Testis (tissue), 2 donors: ENCODE data around the gene TNS3.

Source experiments
- CTCF ChIP-seq, 3 experiments: fragments of 450-650 bp in 2 of 3; fragments of 200-600 bp in 1 of 3; sonication (generic) in 1 of 3; IDR thresholded peaks; one replicate each; pipeline ENCODE4 v1.5.1; 2016 to 2019; ENCODE audit warnings: antibody characterized with exemption in 3 of 3, mild to moderate bottlenecking in 2 of 3, moderate library complexity in 1 of 3
- POLR2A ChIP-seq: fragments of 450-650 bp; IDR thresholded peaks from one replicate; pipeline ENCODE4 v1.6.1; 2017; ENCODE audit warnings: antibody characterized with exemption, mild to moderate bottlenecking, moderate library complexity

DNA sequence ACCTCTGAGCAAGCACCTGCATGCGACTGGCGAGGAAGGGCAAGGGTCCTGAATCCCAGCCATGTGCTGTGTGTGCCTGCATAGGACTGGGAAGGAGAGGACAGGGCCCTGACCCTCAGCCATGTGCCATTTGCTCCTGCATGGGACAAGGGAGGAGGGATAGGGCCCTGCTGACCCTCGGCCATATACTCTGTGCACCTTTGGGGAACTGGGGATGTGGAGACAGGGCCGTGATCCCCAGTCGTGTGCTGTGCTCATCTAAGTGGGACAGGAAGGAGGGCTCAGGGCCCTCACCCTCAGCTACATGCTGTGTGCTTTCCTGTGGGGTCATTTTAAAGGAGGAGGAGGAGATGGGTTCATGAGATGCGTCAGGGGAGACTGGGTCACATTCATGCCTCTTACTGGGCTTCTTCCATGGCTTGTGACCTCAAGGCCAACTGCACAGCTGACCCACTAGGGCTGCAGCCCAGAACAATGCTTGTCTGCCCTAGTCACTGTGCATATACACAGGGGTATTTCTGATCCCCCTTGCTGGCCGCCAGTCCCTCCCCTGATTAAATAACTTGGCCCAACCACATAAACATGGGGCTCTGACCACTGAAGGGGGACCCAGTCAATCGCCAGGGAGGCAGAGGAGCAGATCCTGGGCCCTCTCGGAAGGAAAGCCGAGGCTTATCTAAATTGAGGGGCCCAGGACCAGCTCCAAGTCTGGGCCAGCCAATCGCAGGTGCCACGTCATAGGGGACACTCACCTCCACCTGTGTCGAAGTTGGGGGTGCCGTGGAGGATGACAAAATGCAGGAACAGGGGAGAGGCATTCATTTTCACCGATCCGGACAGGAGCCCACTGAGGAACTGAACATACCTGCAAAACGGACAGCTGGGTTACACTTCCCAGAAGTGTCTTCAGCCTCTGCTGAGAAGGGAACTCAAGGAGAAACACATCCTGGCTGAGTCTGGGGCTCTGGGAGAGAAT, 167.3 kb downstream of the TNS3 start:
- TF ChIP-seq CTCF (IDR thresholded peaks at IDR 0.05) (no peak), POLR2A (no peak)
